Common myeloid progenitor, CD34-positive (primary cell): ENCODE measurements around the gene AKAP13.

Experiments used
- CTCF ChIA-PET: fragments of 350-600 bp; sonication (Branson Sonifier 250); formaldehyde crosslinking; loops from one replicate; lab custom pipeline; 2021; ENCODE audit warnings: antibody characterized with exemption; lab: Charles Lee
- POLR2A ChIA-PET: fragments of 350-600 bp; sonication (Branson Sonifier 250); formaldehyde crosslinking; loops from one replicate; lab custom pipeline; 2021; ENCODE audit warnings: antibody characterized with exemption; lab: Charles Lee
- DNase-seq, 3 donors: peaks; one replicate each; pipeline versions ENCODE4 v3.0.0 to v3.0.0-alpha.2; 2013
- H3K27ac ChIP-seq, 2 experiments: 1 replicate in 1 of 2; 2 replicates in 1 of 2; pipeline ENCODE4 v1.7.0; 2013; ENCODE audit warnings: inconsistent platforms in 2 of 2, low read length in 2 of 2, mild to moderate bottlenecking in 2 of 2, low read depth in 1 of 2, moderate library complexity in 1 of 2; ENCODE audit not compliant: severe bottlenecking in 2 of 2, insufficient read depth in 1 of 2, poor library complexity in 1 of 2
- H3K27me3 ChIP-seq, 5 experiments: replicated peaks in 2 of 5; 1 replicate in 3 of 5; 2 replicates in 2 of 5; pipeline versions ENCODE4 v1.6.1 to v1.7.0; 2013; ENCODE audit warnings: low read length in 4 of 5, mild to moderate bottlenecking in 2 of 5, moderate library complexity in 2 of 5, inconsistent platforms in 1 of 5; ENCODE audit not compliant: insufficient read depth in 5 of 5, control insufficient read depth in 4 of 5
- H3K36me3 ChIP-seq, 4 experiments: 1 replicate in 2 of 4; 2 replicates in 2 of 4; pipeline versions ENCODE4 v1.6.1 to v1.7.0; 2013; ENCODE audit warnings: low read length in 3 of 4, control low read depth in 1 of 4, mild to moderate bottlenecking in 1 of 4; ENCODE audit not compliant: control insufficient read depth in 4 of 4, insufficient read depth in 4 of 4
- H3K4me1 ChIP-seq, 4 experiments: 1 replicate in 3 of 4; 2 replicates in 1 of 4; pipeline versions ENCODE4 v1.6.1 to v1.7.1; 2013; ENCODE audit warnings: low read length in 3 of 4, mild to moderate bottlenecking in 3 of 4, control low read depth in 1 of 4, inconsistent platforms in 1 of 4, moderate library complexity in 1 of 4; ENCODE audit not compliant: control insufficient read depth in 4 of 4, insufficient read depth in 4 of 4; ENCODE audit errors: control extremely low read depth in 1 of 4
- H3K4me3 ChIP-seq, 7 experiments: 1 replicate in 4 of 7; 2 replicates in 3 of 7; pipeline versions ENCODE4 v1.5.1 to v1.7.0; 2013; ENCODE audit warnings: mild to moderate bottlenecking in 7 of 7, low read length in 6 of 7, moderate library complexity in 6 of 7, inconsistent platforms in 2 of 7, low read depth in 2 of 7, control low read depth in 1 of 7; ENCODE audit not compliant: insufficient read depth in 4 of 7, control insufficient read depth in 1 of 7; ENCODE audit errors: extremely low read depth in 1 of 7
- H3K9me3 ChIP-seq, 5 experiments: 1 replicate in 4 of 5; 2 replicates in 1 of 5; pipeline versions ENCODE4 v1.6.1 to v1.7.1; 2013; ENCODE audit warnings: low read length in 4 of 5, mild to moderate bottlenecking in 2 of 5, inconsistent platforms in 1 of 5, low read depth in 1 of 5, moderate library complexity in 1 of 5; ENCODE audit not compliant: control insufficient read depth in 4 of 5, insufficient read depth in 2 of 5; ENCODE audit errors: control extremely low read depth in 1 of 5
- WGBS: methylation state at CpG from one replicate; pipeline ENCODE4 v1.1.5; 2013; ENCODE audit not compliant: insufficient coverage; 5-methylcytosine and 5-hydroxymethylcytosine counted together

Gene AKAP13

GRCh38 chr15:85764649-85765277 lies 384.4 kb downstream of the AKAP13 start:
- H3K27me3 ChIP-seq = no peaks in the 10 kb centered on the region
- H3K27ac ChIP-seq = no peak overlapping the region
- H3K9me3 ChIP-seq = peaks cover 0 to 6% (median 0%) of the 10 kb centered on the region in 5 experiments
- ChIA-PET POLR2A (interaction anchor here (0.6 kb wide), 1 partner anchor 57 kb away, joined by 3 read pairs; no protein-coding TSS in a partner anchor), CTCF (interaction anchor here (0.9 to 1.6 kb wide), 4 partner anchors 13 to 27 kb away, joined by 3 to 4 read pairs (median 3); no protein-coding TSS in a partner anchor)
- no peak overlapping the region for H3K4me3 ChIP-seq
- DNase-seq = no peak
- WGBS = 100% methylated on average over 3 of the region's 3 CpGs
- peaks cover 0 to 3% (median 0%) of the 10 kb centered on the region in 4 experiments for H3K36me3 ChIP-seq
- H3K4me1 ChIP-seq = no peaks in the 10 kb centered on the region

- no peak for DNase-seq
- ChIA-PET CTCF (interaction anchor here (0.7 kb wide), 1 partner anchor 46 kb away, joined by 3 read pairs; no protein-coding TSS in a partner anchor), POLR2A (no interaction called here)
- Histone ChIP-seq H3K27ac (no peak overlapping the region), H3K4me3 (no peak overlapping the region), H3K27me3 (no peaks in the 10 kb centered on the region), H3K36me3 (peaks cover 0 to 3% (median 0%) of the 10 kb centered on the region in 4 experiments), H3K9me3 (peaks cover 0 to 6% (median 0%) of the 10 kb centered on the region in 5 experiments), H3K4me1 (no peaks in the 10 kb centered on the region)
- WGBS = 95% methylated on average over 23 of the region's 24 CpGs
Measured at GRCh38 chr15:85766001-85766831, 385.8 kb downstream of the AKAP13 start.

- Histone ChIP-seq H3K9me3 (peaks cover 0 to 6% (median 0%) of the 10 kb centered on the region in 5 experiments), H3K4me3 (no peak overlapping the region), H3K4me1 (no peaks in the 10 kb centered on the region), H3K27me3 (no peaks in the 10 kb centered on the region), H3K36me3 (peaks cover 0 to 3% (median 0%) of the 10 kb centered on the region in 4 experiments), H3K27ac (no peak overlapping the region)
- no peak for DNase-seq
- ChIA-PET POLR2A (no interaction called here), CTCF (no interaction called here)
- 96% methylated on average over 25 of the region's 26 CpGs for WGBS
Measured at GRCh38 chr15:85767785-85768529, 387.6 kb downstream of the AKAP13 start.

GRCh38 chr15:85768595-85769168 lies 388.3 kb downstream of the AKAP13 start:
- CTCF ChIA-PET = no interaction called here
- peaks cover 0 to 6% (median 0%) of the 10 kb centered on the region in 5 experiments for H3K9me3 ChIP-seq
- H3K4me1 ChIP-seq = no peaks in the 10 kb centered on the region
- H3K36me3 ChIP-seq = peaks cover 0 to 3% (median 0%) of the 10 kb centered on the region in 4 experiments
- H3K4me3 ChIP-seq = no peak overlapping the region
- 99% methylated on average over 32 of the region's 32 CpGs for WGBS
- DNase-seq = no peak
- H3K27ac ChIP-seq = no peak overlapping the region
- H3K27me3 ChIP-seq = no peaks in the 10 kb centered on the region
- POLR2A ChIA-PET = no interaction called here

GRCh38 chr15:85769182-85769900 lies 388.9 kb downstream of the AKAP13 start:
- 99% methylated on average over 38 of the region's 42 CpGs for WGBS
- no peak overlapping the region for H3K4me3 ChIP-seq
- DNase-seq = no peak
- ChIA-PET POLR2A (no interaction called here), CTCF (no interaction called here)
- no peaks in the 10 kb centered on the region for H3K27me3 ChIP-seq
- peaks cover 0 to 6% (median 0%) of the 10 kb centered on the region in 5 experiments for H3K9me3 ChIP-seq
- no peaks in the 10 kb centered on the region for H3K4me1 ChIP-seq
- H3K36me3 ChIP-seq = peaks cover 0 to 3% (median 0%) of the 10 kb centered on the region in 4 experiments
- no peak overlapping the region for H3K27ac ChIP-seq
